DOHH2 (cell line): Measurements from ENCODE around the gene TNFRSF4.
"Not testable (repeated sequence)": the region's sequence is repeated elsewhere in the genome, so short reads cannot be mapped to it uniquely, and the experiment has no call there.

Source experiments
- H3F3A ChIP-seq: fragments of 200-600 bp; sonication (generic), shearing (Covaris generic); 2 replicates; pipeline ENCODE4 v1.6.0; 2016; ENCODE audit warnings: antibody characterized with exemption, mild to moderate bottlenecking; ENCODE audit not compliant: control insufficient read depth, insufficient read depth
- H3K27ac ChIP-seq: fragments of 200-600 bp; sonication (generic); 2 replicates; pipeline ENCODE4 v1.5.1; 2014; ENCODE audit warnings: low read depth, mild to moderate bottlenecking, low read length, moderate library complexity
- H3K27me3 ChIP-seq: fragments of 200-600 bp; sonication (generic); 2 replicates; pipeline ENCODE4 v1.6.1; 2014; ENCODE audit warnings: mild to moderate bottlenecking, low read length, mixed read lengths; ENCODE audit not compliant: control insufficient read depth
- H3K36me3 ChIP-seq: fragments of 200-600 bp; sonication (generic); 2 replicates; pipeline ENCODE4 v1.6.1; 2014; ENCODE audit warnings: mild to moderate bottlenecking, low read length, moderate library complexity, mixed read lengths; ENCODE audit not compliant: control insufficient read depth
- H3K4me1 ChIP-seq: fragments of 200-600 bp; sonication (generic); 2 replicates; pipeline ENCODE4 v1.6.1; 2014; ENCODE audit warnings: mild to moderate bottlenecking, low read length, mixed read lengths; ENCODE audit not compliant: control insufficient read depth
- H3K4me2 ChIP-seq: fragments of 200-600 bp; sonication (generic); 2 replicates; pipeline ENCODE4 v1.6.0; 2014; ENCODE audit warnings: mild to moderate bottlenecking, low read length, moderate library complexity
- H3K4me3 ChIP-seq: fragments of 200-600 bp; sonication (generic); 2 replicates; pipeline ENCODE4 v1.5.1; 2014; ENCODE audit warnings: mild to moderate bottlenecking, low read length, mixed read lengths
- H3K79me2 ChIP-seq: fragments of 200-600 bp; sonication (generic); 2 replicates; pipeline ENCODE4 v1.6.1; 2014; ENCODE audit warnings: mild to moderate bottlenecking, low read length, mixed read lengths; ENCODE audit not compliant: control insufficient read depth
- H3K9me2 ChIP-seq: fragments of 200-600 bp; sonication (generic); replicated peaks from 2 replicates; pipeline ENCODE4 v1.6.1; 2014; ENCODE audit warnings: mild to moderate bottlenecking, low read length, mixed read lengths; ENCODE audit not compliant: control insufficient read depth
- H3K9me3 ChIP-seq: fragments of 200-600 bp; sonication (generic); 2 replicates; pipeline ENCODE4 v1.6.1; 2014; ENCODE audit warnings: antibody characterized with exemption, low read length, mixed read lengths; ENCODE audit not compliant: control insufficient read depth, insufficient read depth
- H4K20me1 ChIP-seq: fragments of 200-600 bp; sonication (generic); 2 replicates; pipeline ENCODE4 v1.6.0; 2014; ENCODE audit warnings: low read depth, mild to moderate bottlenecking, antibody characterized with exemption, low read length, moderate library complexity; ENCODE audit not compliant: control insufficient read depth, insufficient read depth
- EZH2phosphoT487 ChIP-seq: fragments of 200-600 bp; sonication (generic); IDR thresholded peaks from 2 replicates; pipeline ENCODE4 v1.6.1; 2017; ENCODE audit warnings: borderline replicate concordance, mild to moderate bottlenecking, antibody characterized with exemption, low read length, moderate library complexity, mixed read lengths
- TF ChIP-seq, protein P1 (sequence below): fragments of 200-600 bp; sonication (generic); IDR thresholded peaks from one replicate; pipeline ENCODE4 v1.5.1; 2014; ENCODE audit warnings: antibody characterized with exemption, mild to moderate bottlenecking, low read depth, low read length; ENCODE audit not compliant: poor library complexity, severe bottlenecking

Gene TNFRSF4

DNA sequence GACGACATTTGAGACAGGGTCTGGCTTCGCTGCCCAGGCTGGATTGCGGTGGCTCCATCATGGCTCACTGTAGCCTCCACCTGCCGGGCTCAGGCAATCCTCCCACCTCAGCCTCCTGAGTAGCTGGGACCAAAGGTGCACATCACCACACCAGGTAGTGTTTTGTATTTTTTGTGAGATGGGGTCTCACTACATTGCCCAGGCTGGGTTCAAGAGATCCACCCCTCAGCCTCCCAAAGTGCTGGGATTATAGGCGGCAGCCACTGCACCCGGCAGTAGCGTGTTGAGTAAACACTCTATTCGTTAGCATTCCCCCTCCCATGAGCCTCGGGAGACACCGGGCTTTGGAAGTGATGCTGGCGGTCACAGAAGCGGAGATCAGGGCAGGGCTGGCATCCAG, 39.4 kb upstream of the TNFRSF4 start:
- no peaks in the 10 kb centered on the region for H3K9me3 ChIP-seq
- no peaks in the 10 kb centered on the region for H3K9me2 ChIP-seq
- no peaks in the 10 kb centered on the region for H3F3A ChIP-seq
- no peaks in the 10 kb centered on the region for H3K27me3 ChIP-seq
- no peak for TF ChIP-seq EZH2phosphoT487
- TF ChIP-seq, protein P1, sequence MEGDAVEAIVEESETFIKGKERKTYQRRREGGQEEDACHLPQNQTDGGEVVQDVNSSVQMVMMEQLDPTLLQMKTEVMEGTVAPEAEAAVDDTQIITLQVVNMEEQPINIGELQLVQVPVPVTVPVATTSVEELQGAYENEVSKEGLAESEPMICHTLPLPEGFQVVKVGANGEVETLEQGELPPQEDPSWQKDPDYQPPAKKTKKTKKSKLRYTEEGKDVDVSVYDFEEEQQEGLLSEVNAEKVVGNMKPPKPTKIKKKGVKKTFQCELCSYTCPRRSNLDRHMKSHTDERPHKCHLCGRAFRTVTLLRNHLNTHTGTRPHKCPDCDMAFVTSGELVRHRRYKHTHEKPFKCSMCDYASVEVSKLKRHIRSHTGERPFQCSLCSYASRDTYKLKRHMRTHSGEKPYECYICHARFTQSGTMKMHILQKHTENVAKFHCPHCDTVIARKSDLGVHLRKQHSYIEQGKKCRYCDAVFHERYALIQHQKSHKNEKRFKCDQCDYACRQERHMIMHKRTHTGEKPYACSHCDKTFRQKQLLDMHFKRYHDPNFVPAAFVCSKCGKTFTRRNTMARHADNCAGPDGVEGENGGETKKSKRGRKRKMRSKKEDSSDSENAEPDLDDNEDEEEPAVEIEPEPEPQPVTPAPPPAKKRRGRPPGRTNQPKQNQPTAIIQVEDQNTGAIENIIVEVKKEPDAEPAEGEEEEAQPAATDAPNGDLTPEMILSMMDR = no peak
- peaks cover 14% of the 10 kb centered on the region for H3K4me1 ChIP-seq
- no peak overlapping the region for H3K27ac ChIP-seq
- H3K4me3 ChIP-seq = no peak overlapping the region
- H3K36me3 ChIP-seq = peaks cover 37% of the 10 kb centered on the region
- H3K79me2 ChIP-seq = peaks cover under 1% of the 10 kb centered on the region
- H3K4me2 ChIP-seq = no peak overlapping the region
- no peaks in the 10 kb centered on the region for H4K20me1 ChIP-seq

DNA sequence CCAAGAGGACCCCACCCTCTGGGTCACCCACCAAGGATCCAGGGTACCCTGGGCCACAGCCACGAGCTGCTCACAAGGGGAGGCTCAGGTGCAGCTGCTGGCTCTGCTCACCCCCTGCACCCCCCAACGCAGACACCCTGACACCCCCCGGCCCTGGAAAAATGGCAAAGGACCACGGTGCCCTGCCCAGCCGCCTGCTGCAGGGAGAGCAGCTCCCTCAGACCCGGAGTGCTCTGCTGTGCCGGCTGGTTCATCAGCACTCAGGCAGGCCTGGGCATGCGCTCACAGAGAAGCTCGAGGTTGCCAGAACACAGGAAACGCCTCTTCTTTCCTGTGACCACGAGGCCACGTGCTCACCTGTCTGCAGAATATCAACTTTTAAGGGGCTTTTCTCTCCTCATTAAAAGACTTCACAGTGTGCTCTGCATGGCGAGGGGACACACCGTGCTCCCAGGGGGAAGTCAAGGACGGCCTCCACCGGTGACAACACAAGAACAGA, 36.9 kb upstream of the TNFRSF4 start:
- H3K27me3 ChIP-seq = no peaks in the 10 kb centered on the region
- H3K4me1 ChIP-seq = peaks cover 14% of the 10 kb centered on the region
- no peaks in the 10 kb centered on the region for H3K79me2 ChIP-seq
- no peak overlapping the region for H3K4me3 ChIP-seq
- H3K9me3 ChIP-seq = no peaks in the 10 kb centered on the region
- no peaks in the 10 kb centered on the region for H3F3A ChIP-seq
- TF ChIP-seq EZH2phosphoT487 = no peak
- TF ChIP-seq, protein P1 = no peak
- no peaks in the 10 kb centered on the region for H4K20me1 ChIP-seq
- peak overlapping the region; percentile 58 for H3K4me2 ChIP-seq
- H3K9me2 ChIP-seq = no peaks in the 10 kb centered on the region
- H3K27ac ChIP-seq = no peak overlapping the region; the same call in 1 of the 2 replicates
- peaks cover 32% of the 10 kb centered on the region for H3K36me3 ChIP-seq

DNA sequence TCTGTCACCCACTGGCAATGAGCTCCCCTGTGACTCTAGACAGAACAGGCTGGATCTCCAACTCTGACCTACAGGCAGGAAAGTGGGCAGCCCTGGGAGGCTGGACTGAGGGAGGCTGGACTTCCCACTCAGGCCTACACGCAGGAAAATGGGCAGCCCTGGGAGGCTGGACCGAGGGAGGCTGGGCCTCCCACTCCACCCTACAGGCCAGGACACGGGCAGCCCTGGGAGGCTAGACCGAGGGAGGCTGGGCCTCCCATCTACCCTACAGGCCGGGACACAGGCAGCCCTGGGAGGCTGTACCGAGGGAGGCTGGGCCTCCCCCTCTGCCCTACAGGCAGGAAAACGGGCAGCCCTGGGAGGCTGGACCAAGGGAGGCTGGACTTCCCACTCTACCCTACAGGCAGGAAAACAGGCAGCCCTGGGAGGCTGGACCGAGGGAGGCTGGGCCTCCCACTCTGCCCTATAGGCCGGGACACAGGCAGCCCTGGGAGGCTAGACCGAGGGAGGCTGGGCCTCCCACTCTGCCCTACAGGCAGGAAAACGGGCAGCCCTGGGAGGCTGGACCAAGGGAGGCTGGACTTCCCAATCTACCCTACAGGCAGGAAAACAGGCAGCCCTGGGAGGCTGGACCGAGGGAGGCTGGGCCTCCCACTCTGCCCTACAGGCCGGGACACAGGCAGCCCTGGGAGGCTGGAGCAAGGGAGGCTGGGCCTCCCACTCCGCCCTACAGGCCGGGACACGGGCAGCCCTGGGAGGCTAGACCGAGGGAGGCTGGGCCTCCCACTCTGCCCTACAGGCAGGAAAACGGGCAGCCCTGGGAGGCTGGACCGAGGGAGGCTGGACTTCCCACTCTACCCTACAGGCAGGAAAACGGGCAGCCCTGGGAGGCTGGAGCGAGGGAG, 34.3 kb upstream of the TNFRSF4 start:
- not testable (repeated sequence) for H3K9me3 ChIP-seq, H4K20me1 ChIP-seq, H3K79me2 ChIP-seq, H3F3A ChIP-seq, H3K36me3 ChIP-seq, H3K27me3 ChIP-seq, H3K4me3 ChIP-seq, H3K4me2 ChIP-seq, H3K27ac ChIP-seq, H3K9me2 ChIP-seq
- H3K4me1 ChIP-seq = peaks cover 14% of the 10 kb centered on the region

DNA sequence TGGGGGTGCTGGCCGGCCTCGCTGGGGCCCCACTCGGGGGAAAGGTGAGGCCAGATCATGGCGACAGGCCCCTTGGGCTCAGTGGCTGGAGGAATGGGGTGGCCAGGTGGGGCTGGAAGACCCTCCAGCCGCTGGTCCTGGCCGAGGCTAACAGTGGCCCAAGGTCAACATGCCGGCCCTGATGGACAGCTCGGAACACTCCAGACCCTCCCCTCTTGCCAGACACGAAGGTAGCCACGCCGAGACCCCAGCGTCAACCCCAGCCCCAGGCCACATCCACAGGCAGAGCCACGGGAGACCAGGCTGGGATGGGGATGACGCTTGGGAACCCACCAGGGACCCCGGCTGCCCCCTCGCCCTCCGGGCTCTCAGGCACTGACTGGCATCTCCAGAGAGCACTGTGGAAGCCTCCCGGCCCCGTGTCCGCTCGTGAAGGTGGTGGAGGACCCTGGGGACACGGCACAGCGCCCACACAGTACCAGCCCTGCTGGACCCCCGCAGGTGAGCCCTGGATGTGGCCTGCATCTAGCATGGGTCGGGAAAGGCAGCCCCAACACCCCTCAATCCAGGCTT, 33.5 kb upstream of the TNFRSF4 start:
- H3K9me3 ChIP-seq = no peaks in the 10 kb centered on the region
- H4K20me1 ChIP-seq = no peaks in the 10 kb centered on the region
- H3K36me3 ChIP-seq = no peaks in the 10 kb centered on the region; the same call in 1 of the 2 replicates
- H3F3A ChIP-seq = no peaks in the 10 kb centered on the region
- no peak overlapping the region for H3K4me2 ChIP-seq
- no peak overlapping the region for H3K4me3 ChIP-seq
- TF ChIP-seq, protein P1 = no peak
- TF ChIP-seq EZH2phosphoT487 = no peak
- no peaks in the 10 kb centered on the region for H3K27me3 ChIP-seq
- H3K79me2 ChIP-seq = no peaks in the 10 kb centered on the region
- H3K4me1 ChIP-seq = peaks cover 14% of the 10 kb centered on the region
- no peak overlapping the region for H3K27ac ChIP-seq
- no peaks in the 10 kb centered on the region for H3K9me2 ChIP-seq
